HepG2 (cell line): ENCODE measurements around the gene PDGFB. TPM values are rescaled to one million over a fixed set of nuclear protein-coding genes. Genes with fewer than 3 reads are reported as not detected.

Source experiments
- ATAC-seq: fragments of 200-7000 bp; cut with Tn5 transposase; 3 replicates; pipeline ENCODE4 v1.9.1; 2020; ENCODE audit warnings: mild to moderate bottlenecking, moderate library complexity
- BruUV-seq: library from RNA; stranded (reverse); fragments of 400-500 nt; replicated peaks from 2 replicates; lab custom pipeline; 2021; lab: Mats Ljungman, UMichigan
- CTCF ChIA-PET: fragments of 300-600 bp; formaldehyde crosslinking; extraction: SDS; loops from one replicate; lab custom pipeline; 2021; ENCODE audit warnings: low total read pairs, inconsistent platforms, low intra/inter-chr PET ratio; lab: Yijun Ruan, JAX
- POLR2A ChIA-PET: fragments of 350-600 bp; sonication (Branson Sonifier 250); formaldehyde crosslinking; loops from one replicate; lab custom pipeline; 2020; ENCODE audit warnings: antibody characterized with exemption, inconsistent platforms; lab: Yijun Ruan, JAX
- DNase-seq: peaks from one replicate; pipeline ENCODE4 v3.0.0-alpha.2; 2015; ENCODE audit warnings: low spot score
- FAIRE-seq: peaks from 3 replicates; lab custom pipeline; 2011; peaks lifted over from hg19 to GRCh38; lab: Jason Lieb, UNC
- H2AFZ ChIP-seq: one replicate; pipeline ENCODE4 v1.6.1; 2011; ENCODE audit warnings: low read length, inconsistent platforms
- H3K27ac ChIP-seq: fragments of 300-600 bp; 3 replicates; pipeline ENCODE4 v1.8.0; 2011; ENCODE audit warnings: mixed run types, mild to moderate bottlenecking, mixed read lengths, low read length, inconsistent platforms; ENCODE audit not compliant: insufficient read depth; ENCODE audit errors: extremely low read length
- H3K27me3 ChIP-seq, 2 experiments: fragments of 200-600 bp in 1 of 2; 2 replicates in 1 of 2; 3 replicates in 1 of 2; pipeline versions ENCODE4 v1.6.0 to v1.8.0; 2011; ENCODE audit warnings: low read length in 2 of 2, mild to moderate bottlenecking in 2 of 2, moderate library complexity in 2 of 2, inconsistent platforms in 1 of 2; ENCODE audit not compliant: insufficient read depth in 2 of 2, control insufficient read depth in 1 of 2
- H3K36me3 ChIP-seq, 2 experiments: fragments of 200-600 bp in 1 of 2; replicated peaks in 1 of 2; 2 replicates in 1 of 2; 3 replicates in 1 of 2; pipeline versions ENCODE4 v1.5.1 to v1.8.0; 2011; ENCODE audit warnings: low read length in 2 of 2, inconsistent platforms in 1 of 2; ENCODE audit not compliant: insufficient read depth in 2 of 2, control insufficient read depth in 1 of 2
- H3K4me1 ChIP-seq: 2 replicates; pipeline ENCODE4 v1.5.1; 2012; ENCODE audit warnings: low read length, inconsistent platforms; ENCODE audit not compliant: insufficient read depth
- H3K4me2 ChIP-seq: 2 replicates; pipeline ENCODE4 v1.6.0; 2011; ENCODE audit warnings: low read depth, low read length, inconsistent platforms
- H3K4me3 ChIP-seq, 3 experiments: fragments of 200-600 bp in 1 of 3; sonication (generic), shearing (Covaris generic) in 1 of 3; replicated peaks in 1 of 3; 2 replicates each; pipeline ENCODE4 v1.5.1; 2011 to 2016; ENCODE audit warnings: low read length in 3 of 3, inconsistent platforms in 2 of 3, low read depth in 2 of 3, mild to moderate bottlenecking in 2 of 3, control low read depth in 1 of 3, mixed read lengths in 1 of 3; ENCODE audit not compliant: insufficient read depth in 1 of 3
- H3K79me2 ChIP-seq: one replicate; pipeline ENCODE4 v1.6.1; 2011; ENCODE audit warnings: low read length, inconsistent platforms; ENCODE audit not compliant: insufficient read depth
- H3K9ac ChIP-seq: 2 replicates; pipeline ENCODE4 v1.6.0; 2011; ENCODE audit warnings: mild to moderate bottlenecking, low read depth, low read length, inconsistent platforms; ENCODE audit not compliant: insufficient read depth
- H3K9me3 ChIP-seq: 2 replicates; pipeline ENCODE4 v1.5.1; 2012; ENCODE audit warnings: mild to moderate bottlenecking, low read length
- H4K20me1 ChIP-seq: 2 replicates; pipeline ENCODE4 v1.6.0; 2011; ENCODE audit warnings: inconsistent platforms, mild to moderate bottlenecking, low read length, moderate library complexity; ENCODE audit not compliant: insufficient read depth
- AHDC1 ChIP-seq: sonication (generic); formaldehyde crosslinking; IDR thresholded peaks from 2 replicates; pipeline ENCODE4 v1.5.1; 2020; ENCODE audit warnings: mild to moderate bottlenecking, missing genetic modification reagents, borderline replicate concordance
- HMGA1 ChIP-seq: sonication (generic); formaldehyde crosslinking; conservative IDR thresholded peaks from 2 replicates; pipeline ENCODE4 v1.4.0; 2020; ENCODE audit warnings: missing genetic modification reagents
- MEF2D ChIP-seq: sonication (generic); formaldehyde crosslinking; IDR thresholded peaks from 2 replicates; pipeline ENCODE4 v1.5.1; 2020; ENCODE audit warnings: mild to moderate bottlenecking, missing genetic modification reagents
- NR2F6 ChIP-seq, 2 experiments: IDR thresholded peaks; 2 replicates each; pipeline ENCODE4 v1.6.1; 2016; ENCODE audit warnings: antibody characterized with exemption in 1 of 2, mild to moderate bottlenecking in 1 of 2
- TEAD2 ChIP-seq: sonication (generic); formaldehyde crosslinking; IDR thresholded peaks from 2 replicates; pipeline ENCODE4 v1.9.0; 2021; ENCODE audit warnings: missing genetic modification reagents
- TP53 ChIP-seq: sonication (generic); formaldehyde crosslinking; conservative IDR thresholded peaks from 2 replicates; pipeline ENCODE4 v1.4.0; 2020; ENCODE audit warnings: missing genetic modification reagents
- ZKSCAN1 ChIP-seq: fragments of 150-350 bp; IDR thresholded peaks from 2 replicates; pipeline ENCODE4 v1.6.1; 2014; ENCODE audit warnings: low read length
- ZNF3 ChIP-seq: IDR thresholded peaks from 2 replicates; pipeline ENCODE4 v1.7.0; 2017; ENCODE audit warnings: inconsistent platforms
- ZNF33B ChIP-seq: sonication (generic); formaldehyde crosslinking; IDR thresholded peaks from 2 replicates; pipeline ENCODE4 v1.5.1; 2020; ENCODE audit warnings: mild to moderate bottlenecking, missing genetic modification reagents
- ZNF484 ChIP-seq: sonication (generic); formaldehyde crosslinking; IDR thresholded peaks from 2 replicates; pipeline ENCODE4 v1.5.1; 2020; ENCODE audit warnings: mild to moderate bottlenecking, low read depth, missing genetic modification reagents, borderline replicate concordance
- ZNF547 ChIP-seq: sonication (generic); formaldehyde crosslinking; IDR thresholded peaks from 2 replicates; pipeline ENCODE4 v1.5.1; 2020; ENCODE audit warnings: mild to moderate bottlenecking, missing genetic modification reagents
- ZNF614 ChIP-seq: IDR thresholded peaks from 2 replicates; pipeline ENCODE4 v1.6.1; 2018; ENCODE audit warnings: missing biosample characterization, missing genetic modification reagents, inconsistent platforms, borderline replicate concordance
- WGBS: methylation state at CpG from one replicate; pipeline ENCODE4 v1.1.6; 2017; ENCODE audit warnings: low lambda C conversion rate; 5-methylcytosine and 5-hydroxymethylcytosine counted together
- in situ Hi-C: cut with HindIII; loops from 2 replicates; pipeline ENCODE4 v1.10.0; 2017; ENCODE audit warnings: low pct_unique_long_range_greater_than_20kb; ENCODE audit not compliant: extremely low pct_ligation_motif_present
- intact Hi-C: fragments of 100-400 bp; cut with micrococcal nuclease; formaldehyde crosslinking; loops from one replicate; pipeline ENCODE4 v1.10.0; 2022; ENCODE audit not compliant: unreplicated experiment
- polyA plus RNA-seq, 8 experiments: library from polyadenylated mRNA; depleted of rRNA in 3 of 8; stranded (reverse) in 7 of 8; unstranded in 1 of 8; fragments of >200 nt; fragmentation: Illumina TruSeq in 4 of 8; extraction: Trizol in 4 of 8; gene quantifications; 2 replicates each; pipeline versions ENCODE4 v1.2.1 to v1.2.3, GENCODE V29; 2011 to 2016; ENCODE audit warnings: low read depth in 4 of 8, missing spikeins in 1 of 8, mixed read lengths in 1 of 8; ENCODE audit not compliant: insufficient read depth in 1 of 8
- total RNA-seq, 5 experiments: library from RNA; depleted of rRNA; stranded (reverse); fragments of >200 nt; fragmentation: Illumina TruSeq; extraction: Trizol; gene quantifications; 2 replicates each; pipeline ENCODE4 v1.2.3, GENCODE V29; 2016; ENCODE audit warnings: low read depth in 1 of 5
- TF ChIP-seq, protein P1 (sequence below), 2 experiments: sonication (generic) in 1 of 2; formaldehyde crosslinking in 1 of 2; IDR thresholded peaks; 2 replicates each; pipeline versions ENCODE4 v1.6.1 to v1.9.0; 2014 to 2022; ENCODE audit warnings: antibody characterized with exemption in 1 of 2, borderline replicate concordance in 1 of 2, inconsistent platforms in 1 of 2, low read depth in 1 of 2, missing genetic modification reagents in 1 of 2

The PDGFB gene
- total and polyA plus RNA-seq, 2 of the 13 experiments (the other 11 are each of a cell fraction or from before 2014, with no cell fraction given), result 1.4 to 10.1 TPM

DNA sequence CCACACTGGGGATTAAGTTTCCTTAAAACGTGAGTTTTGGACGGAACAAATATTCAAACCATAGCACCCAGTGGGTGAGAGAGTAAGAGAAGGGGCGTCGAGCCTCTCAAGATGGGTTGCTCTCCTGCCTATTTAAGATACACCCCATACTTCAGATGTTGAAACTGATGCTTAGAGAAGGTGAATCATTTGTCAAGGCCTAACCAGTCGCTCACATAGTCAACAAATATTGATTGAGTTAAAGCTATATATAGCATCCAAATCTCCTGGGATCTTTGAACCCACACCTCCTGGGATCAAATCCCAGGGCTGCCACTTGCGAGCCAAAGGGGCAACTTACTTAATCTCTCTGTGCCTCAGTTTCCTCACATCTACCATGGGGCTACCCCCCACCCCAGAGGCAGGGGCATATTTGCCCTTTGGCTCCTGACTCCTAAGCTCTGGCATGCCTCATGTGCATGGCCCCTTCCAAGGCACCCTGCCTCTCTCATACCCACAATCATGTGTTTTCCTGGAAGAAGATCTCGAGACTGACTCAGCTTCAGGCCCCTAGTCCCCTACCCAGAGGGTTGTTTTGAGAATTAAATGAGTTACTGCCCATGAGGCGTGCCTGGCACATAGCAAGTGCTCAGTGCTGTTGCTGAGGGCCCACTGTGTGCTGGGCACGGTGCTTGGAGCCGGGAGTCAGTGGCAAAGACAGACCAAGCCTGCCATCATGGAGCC, 19.0 kb upstream of the PDGFB start:
- ChIA-PET POLR2A (no interaction called here), CTCF (no interaction called here)
- FAIRE-seq (no peak), DNase-seq (no peak), ATAC-seq (no peak)
- no peaks in the 10 kb centered on the region; the same call in none of the 2 replicates for H3K9me3 ChIP-seq
- H3K79me2 ChIP-seq, result no peaks in the 10 kb centered on the region
- H3K27me3 ChIP-seq, result peaks cover 0 to 8% of the 10 kb centered on the region in 2 experiments; a peak in 3 of 5 replicates
- in situ Hi-C loops (no loop called here), intact Hi-C loops (no loop called here)
- H3K4me3 ChIP-seq, result no peak overlapping the region
- 45% methylated on average over 9 of the region's 10 CpGs for WGBS
- no peaks in the 10 kb centered on the region for H4K20me1 ChIP-seq
- BruUV-seq, result no TSS peak
- H3K27ac ChIP-seq, result no peak overlapping the region
- H3K4me1 ChIP-seq, result peaks cover 44% of the 10 kb centered on the region
- H3K4me2 ChIP-seq, result no peak overlapping the region
- no peak overlapping the region for H3K9ac ChIP-seq
- no peak overlapping the region for H2AFZ ChIP-seq
- H3K36me3 ChIP-seq, result no peaks in the 10 kb centered on the region
- TF ChIP-seq MEF2D (CRISPR knock-in tag), result peak; percentile 86; the same call in 1 of the 2 replicates
- TF ChIP-seq ZNF547 (CRISPR knock-in tag), result no peak
- 0 out of 2 replicates have a peak, but pooled peaks have one; percentile 17 for TF ChIP-seq ZKSCAN1
- TF ChIP-seq ZNF484 (CRISPR knock-in tag), result no peak
- peak; percentile 63; the same call in 1 of the 2 replicates for TF ChIP-seq ZNF3 (CRISPR knock-in tag)
- no peak for TF ChIP-seq TEAD2 (CRISPR knock-in tag)
- no peak for TF ChIP-seq AHDC1 (CRISPR knock-in tag)
- TF ChIP-seq ZNF614 (CRISPR knock-in tag), result no peak
- no peak for TF ChIP-seq NR2F6 (IDR thresholded peaks at IDR 0.05)
- no peak for TF ChIP-seq NR2F6 (CRISPR knock-in tag; IDR thresholded peaks at IDR 0.05)
- no peak for TF ChIP-seq HMGA1 (CRISPR knock-in tag)
- no peak for TF ChIP-seq ZNF33B (CRISPR knock-in tag)
- TF ChIP-seq, protein P1, sequence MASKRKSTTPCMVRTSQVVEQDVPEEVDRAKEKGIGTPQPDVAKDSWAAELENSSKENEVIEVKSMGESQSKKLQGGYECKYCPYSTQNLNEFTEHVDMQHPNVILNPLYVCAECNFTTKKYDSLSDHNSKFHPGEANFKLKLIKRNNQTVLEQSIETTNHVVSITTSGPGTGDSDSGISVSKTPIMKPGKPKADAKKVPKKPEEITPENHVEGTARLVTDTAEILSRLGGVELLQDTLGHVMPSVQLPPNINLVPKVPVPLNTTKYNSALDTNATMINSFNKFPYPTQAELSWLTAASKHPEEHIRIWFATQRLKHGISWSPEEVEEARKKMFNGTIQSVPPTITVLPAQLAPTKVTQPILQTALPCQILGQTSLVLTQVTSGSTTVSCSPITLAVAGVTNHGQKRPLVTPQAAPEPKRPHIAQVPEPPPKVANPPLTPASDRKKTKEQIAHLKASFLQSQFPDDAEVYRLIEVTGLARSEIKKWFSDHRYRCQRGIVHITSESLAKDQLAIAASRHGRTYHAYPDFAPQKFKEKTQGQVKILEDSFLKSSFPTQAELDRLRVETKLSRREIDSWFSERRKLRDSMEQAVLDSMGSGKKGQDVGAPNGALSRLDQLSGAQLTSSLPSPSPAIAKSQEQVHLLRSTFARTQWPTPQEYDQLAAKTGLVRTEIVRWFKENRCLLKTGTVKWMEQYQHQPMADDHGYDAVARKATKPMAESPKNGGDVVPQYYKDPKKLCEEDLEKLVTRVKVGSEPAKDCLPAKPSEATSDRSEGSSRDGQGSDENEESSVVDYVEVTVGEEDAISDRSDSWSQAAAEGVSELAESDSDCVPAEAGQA (IDR thresholded peaks at IDR 0.05; ENCODE audit: low read depth), result no peak
- TF ChIP-seq, protein P1 (CRISPR knock-in tag; IDR thresholded peaks at IDR 0.05; ENCODE audit: borderline replicate concordance), result no peak
- no peak for TF ChIP-seq TP53 (CRISPR knock-in tag)
